Measurements from ENCODE around the gene ATG4B.
"Not testable (repeated sequence)": the region's sequence is repeated elsewhere in the genome, so short reads cannot be mapped to it uniquely, and the experiment has no call there.

DNA sequence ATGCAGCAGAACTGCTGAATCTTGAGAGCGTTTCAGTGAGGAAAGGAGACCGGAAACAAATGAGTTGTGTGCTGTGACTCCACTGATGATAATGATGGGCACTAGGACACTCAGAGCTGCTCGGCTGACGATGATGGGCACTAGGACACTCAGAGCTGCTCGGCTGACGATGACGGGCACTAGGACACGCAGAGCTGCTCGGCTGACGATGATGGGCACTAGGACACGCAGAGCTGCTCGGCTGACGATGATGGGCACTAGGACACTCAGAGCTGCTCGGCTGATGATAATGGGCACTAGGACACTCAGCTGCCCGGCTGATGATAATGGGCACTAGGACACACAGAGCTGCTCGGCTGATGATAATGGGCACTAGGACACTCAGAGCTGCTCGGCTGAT, 47.6 kb upstream of the ATG4B start:
- TF ChIP-seq, protein P1, sequence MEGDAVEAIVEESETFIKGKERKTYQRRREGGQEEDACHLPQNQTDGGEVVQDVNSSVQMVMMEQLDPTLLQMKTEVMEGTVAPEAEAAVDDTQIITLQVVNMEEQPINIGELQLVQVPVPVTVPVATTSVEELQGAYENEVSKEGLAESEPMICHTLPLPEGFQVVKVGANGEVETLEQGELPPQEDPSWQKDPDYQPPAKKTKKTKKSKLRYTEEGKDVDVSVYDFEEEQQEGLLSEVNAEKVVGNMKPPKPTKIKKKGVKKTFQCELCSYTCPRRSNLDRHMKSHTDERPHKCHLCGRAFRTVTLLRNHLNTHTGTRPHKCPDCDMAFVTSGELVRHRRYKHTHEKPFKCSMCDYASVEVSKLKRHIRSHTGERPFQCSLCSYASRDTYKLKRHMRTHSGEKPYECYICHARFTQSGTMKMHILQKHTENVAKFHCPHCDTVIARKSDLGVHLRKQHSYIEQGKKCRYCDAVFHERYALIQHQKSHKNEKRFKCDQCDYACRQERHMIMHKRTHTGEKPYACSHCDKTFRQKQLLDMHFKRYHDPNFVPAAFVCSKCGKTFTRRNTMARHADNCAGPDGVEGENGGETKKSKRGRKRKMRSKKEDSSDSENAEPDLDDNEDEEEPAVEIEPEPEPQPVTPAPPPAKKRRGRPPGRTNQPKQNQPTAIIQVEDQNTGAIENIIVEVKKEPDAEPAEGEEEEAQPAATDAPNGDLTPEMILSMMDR (IDR thresholded peaks at IDR 0.05): not testable (repeated sequence)
- TF ChIP-seq POLR2A (IDR thresholded peaks at IDR 0.05): not testable (repeated sequence)

Measured in thyroid gland (tissue), 4 donors.